ENCODE data around the gene ANP32D.
"Not testable (repeated sequence)": the region's sequence is repeated elsewhere in the genome, so short reads cannot be mapped to it uniquely, and the experiment has no call there.

The ANP32D gene

DNA sequence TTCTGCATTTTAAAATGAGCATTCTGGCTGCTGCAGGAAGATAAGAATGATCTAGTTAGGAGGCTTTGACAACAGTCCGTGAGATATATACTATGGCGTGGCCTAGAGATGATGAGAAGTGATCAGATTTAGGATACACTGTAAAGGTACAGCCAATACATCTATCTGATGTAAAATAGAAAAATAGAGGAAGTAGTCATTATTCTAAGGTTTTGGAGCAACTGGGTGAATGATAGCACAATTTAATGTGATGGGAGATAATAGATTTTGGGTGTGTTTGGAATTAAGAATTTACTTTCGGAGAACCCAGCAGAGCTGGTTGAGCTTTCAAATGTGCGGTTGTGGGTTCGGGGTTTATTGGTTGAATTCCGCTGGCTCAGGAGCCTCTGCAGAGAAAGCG, at the start of gene ANP32D:
TSS of gene ANP32D (plus strand) at position 301 of the 400 bp plus-strand sequence. CDS start 106 bp downstream, outside the sequence.
- no peak for DNase-seq (ENCODE audit: low read depth)

DNA sequence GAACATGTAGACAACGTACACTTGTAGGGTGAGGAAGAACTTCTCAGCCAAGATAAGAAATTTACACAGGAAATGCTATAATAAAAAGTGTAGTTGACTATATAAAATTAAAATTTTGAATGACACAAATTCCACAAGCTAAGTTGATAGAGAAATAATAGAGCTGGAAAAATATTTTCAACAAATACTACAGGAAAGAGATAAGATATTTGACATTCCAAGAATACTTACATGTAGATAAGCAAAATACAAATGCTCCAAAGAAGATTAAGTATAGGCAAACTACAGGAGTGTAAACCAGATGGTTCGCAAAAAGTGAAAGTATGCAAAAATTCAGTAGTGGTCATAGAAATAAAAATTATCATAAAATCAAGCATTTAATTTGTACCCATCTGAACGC, 49.2 kb upstream of the ANP32D start:
- DNase-seq (ENCODE audit: low read depth) = no peak

DNA sequence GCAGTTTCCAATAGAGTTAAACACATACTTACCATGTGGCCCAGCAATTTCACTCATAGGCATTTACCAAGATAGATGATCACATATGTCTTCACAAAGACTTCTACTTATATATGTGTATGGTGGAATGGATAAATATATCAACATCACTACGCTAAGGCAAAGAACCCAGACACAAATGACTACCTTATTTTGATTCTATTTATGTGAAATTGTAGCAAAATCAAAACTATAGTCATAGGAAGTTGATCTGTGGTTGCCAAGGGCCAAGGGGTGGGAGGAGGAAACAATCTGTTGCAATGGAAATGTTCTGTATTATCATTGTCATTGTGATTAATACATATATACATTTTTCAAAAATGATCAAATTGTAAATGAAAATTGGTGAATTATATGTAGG, 47.7 kb upstream of the ANP32D start:
- no peak for DNase-seq (ENCODE audit: low read depth)

DNA sequence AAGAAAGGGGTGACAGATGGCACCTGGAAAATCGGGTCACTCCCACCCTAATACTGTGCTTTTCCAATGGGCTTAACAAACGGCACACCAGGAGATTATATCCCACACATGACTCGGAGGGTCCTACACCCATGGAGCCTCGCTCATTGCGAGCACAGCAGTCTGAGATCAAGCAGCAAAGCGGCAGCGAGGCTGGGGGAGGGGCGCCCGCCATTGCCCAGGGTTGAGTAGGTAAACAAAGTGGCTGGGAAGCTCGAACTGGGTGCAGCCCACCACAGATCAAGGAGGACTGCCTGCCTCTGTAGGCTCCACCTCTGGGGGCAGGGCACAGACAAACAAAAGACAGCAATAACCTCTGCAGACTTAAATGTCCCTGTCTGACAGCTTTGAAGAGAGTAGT, 38.3 kb upstream of the ANP32D start:
- DNase-seq (ENCODE audit: low read depth) = not testable (repeated sequence)

DNA sequence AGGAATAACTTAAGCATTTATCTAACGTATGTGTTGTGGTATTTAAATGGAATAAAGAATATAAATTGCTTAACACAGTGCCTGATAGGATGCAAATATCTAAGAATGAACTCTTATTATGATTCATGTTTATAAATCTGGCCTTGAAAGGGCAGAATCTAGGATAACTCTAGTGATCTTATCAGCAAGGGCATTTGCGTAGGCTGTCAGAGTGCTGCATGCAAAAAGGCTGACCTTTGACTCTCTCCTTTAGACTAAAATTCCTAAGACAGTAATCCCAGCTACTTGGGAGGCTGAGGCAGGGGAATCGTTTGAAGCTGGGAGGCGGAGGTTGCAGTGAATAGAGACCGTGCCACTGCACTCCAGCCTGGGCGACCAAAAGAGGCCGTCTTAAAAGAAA, 31.3 kb upstream of the ANP32D start:
- DNase-seq (ENCODE audit: low read depth) = no peak

DNA sequence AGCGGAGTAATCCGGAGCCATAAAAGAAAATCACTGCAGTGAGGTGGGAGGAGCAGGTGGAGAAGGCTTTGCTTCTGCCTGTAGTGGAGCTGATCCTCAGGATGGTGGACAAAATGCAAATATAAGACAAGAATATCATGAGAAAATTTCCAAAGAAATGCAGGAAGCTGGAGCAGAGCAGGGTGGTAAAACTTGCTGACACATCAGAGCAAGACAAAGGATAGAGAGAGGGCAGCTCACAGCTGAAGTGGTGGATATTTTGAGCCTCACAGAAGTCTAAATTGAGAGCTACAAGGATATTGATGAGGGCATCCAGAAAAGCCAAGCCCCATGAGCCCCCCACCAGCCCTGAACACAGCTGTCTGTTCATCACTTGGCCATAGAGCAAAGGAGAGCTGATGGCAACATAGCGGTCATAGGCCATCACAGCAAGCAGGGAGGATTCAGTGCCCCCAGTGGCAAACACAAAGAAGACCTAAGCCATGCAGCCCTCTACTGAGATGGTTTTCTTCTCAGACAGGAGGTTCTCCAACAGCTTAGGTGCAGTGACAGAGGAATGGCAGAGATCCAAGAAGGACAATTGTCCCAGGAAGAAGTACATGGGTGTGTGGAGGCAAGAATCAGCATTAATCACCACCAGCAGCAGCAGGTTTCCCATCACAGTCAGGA, 30.0 kb upstream of the ANP32D start:
- DNase-seq (ENCODE audit: low read depth) = no peak

DNA sequence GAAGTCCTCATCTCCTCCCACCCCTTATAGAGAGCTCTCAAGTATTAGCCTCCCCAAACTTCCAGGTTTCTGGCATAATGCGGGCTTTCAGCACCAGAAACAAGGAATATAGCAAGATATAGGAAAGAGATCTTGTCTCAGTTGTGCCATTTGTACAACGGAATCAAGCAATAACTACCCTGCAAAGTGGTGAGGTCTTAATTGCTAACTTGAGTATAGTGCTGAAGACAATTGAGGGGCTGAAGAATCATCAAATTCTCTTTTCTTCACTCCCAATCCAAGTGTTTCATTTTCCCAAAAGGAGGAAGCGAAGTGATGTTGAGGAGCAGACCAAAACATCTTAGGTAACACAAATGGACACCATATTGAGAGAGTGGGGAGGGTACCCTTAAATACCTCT, 26.8 kb upstream of the ANP32D start:
- DNase-seq (ENCODE audit: low read depth) = no peak

DNA sequence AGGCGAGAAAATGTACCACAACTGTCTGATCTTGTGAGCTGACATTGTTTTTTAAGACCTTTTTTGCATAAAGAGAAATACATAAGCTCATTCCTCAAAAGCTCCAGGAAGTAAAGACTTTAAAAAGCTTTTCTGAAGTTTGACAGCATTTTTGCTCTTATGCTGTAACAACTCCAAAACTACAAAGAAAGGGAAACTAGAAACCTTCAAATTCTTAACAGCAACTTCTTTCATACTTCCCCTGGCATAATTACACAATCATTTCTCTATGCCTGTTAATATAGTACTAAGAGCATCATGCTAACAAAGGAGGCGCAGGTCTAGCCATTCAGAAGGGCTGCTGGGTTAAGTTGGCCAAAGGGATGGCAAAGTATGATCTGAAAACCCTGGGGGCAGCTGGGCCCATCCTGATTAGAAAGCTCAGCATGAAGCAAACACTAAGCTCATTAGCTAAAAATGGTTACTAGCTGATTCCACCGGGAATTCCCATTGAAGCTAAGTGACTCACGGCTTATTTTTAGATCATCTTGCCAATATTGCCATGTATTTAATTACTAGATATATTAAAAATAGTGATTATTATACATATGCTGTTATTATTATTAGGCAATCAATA, 26.1 kb upstream of the ANP32D start:
- DNase-seq (ENCODE audit: low read depth) = no peak

DNA sequence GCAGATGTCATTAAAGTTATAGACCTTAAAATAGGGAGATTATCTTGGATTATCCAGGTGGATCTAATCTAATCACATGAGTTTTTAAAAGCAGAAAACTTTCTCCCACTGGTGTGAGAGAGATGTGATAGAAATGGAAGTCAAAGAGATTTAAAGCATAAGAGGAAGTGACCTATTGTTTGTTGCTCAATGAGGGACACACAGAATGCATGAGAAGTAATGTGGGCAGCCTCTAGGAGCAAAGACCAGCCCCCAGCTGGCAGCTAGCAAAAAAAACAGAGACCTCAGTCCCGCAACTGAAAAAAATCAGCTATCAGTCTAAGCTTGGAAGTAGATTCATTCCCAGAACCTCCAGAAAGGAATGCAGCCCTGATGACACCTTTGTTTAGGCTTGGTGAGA, 24.6 kb upstream of the ANP32D start:
- no peak for DNase-seq (ENCODE audit: low read depth)

DNA sequence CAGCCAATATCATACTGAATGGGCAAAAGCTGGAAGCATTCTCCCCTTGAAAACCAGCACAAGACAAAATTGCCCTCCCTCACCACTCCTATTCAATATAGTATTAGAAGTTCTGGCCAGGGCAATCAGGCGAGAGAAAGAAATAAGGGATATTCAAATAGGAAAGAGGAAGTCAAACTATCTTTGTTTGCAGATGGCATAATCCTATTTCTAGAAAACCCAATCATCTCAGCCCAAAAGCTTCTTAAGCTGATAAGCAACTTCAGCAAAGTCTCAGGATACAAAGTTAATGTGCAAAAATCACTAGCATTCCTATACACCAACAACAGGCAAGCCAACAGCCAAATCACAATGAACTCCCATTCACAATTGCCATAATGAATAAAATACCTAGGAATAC, 21.0 kb upstream of the ANP32D start:
- no peak for DNase-seq (ENCODE audit: low read depth)

DNA sequence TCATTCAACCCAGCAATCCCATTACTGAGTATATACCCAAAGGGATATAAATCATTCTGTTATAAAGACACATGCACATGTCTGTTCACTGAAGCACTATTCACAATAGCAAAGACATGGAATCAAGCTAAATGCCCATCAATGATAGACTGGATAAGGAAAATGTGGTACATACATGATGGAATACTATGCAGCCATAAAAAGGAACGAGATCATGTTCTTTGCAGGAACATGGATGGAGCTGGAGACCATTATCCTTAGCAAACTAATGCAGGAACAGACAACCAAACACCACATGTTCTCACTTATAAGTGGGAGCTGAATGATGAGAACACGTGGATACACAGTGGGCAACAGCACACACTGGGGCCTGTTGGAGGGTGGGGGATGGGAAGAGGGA, 19.4 kb upstream of the ANP32D start:
- DNase-seq (ENCODE audit: low read depth) = not testable (repeated sequence)

DNA sequence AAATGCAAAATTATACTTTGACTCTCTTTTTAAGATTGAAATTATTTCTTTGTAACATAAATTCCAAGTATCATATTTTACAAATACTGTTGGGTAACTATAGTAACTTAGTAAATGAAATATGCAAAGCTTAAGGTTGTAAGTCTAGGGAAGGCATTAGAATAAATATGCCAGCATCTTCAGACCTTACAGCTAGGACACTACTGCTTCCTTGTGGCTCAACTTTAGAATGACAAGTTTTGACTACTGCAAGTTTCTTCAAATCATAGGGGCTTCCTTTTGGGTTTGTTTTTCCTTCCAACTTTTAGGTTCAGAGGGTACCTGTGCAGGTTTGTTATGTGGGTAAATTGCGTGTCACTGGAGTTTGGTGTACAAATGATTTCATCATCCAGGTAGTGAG, 17.7 kb upstream of the ANP32D start:
- peak; percentile 8 for DNase-seq (ENCODE audit: low read depth)

DNA sequence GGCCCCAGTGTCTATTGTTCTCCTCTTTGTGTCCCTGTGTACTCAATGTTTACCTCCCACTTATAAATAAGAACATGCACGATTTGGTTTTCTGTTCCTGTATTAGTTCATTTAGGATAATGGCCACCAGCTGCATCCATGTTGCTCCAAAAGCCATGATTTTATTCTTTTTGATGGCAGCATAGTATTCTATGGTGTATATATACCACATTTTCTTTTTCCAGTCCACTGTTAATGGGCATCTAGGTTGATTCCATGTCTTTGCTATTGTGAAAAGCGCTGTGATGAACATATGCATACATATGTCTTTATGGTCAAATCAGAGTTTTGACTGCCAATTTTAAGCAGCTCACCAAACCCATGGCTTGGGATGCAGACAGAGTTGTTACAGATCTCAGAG, 17.2 kb upstream of the ANP32D start:
- no peak for DNase-seq (ENCODE audit: low read depth)

DNA sequence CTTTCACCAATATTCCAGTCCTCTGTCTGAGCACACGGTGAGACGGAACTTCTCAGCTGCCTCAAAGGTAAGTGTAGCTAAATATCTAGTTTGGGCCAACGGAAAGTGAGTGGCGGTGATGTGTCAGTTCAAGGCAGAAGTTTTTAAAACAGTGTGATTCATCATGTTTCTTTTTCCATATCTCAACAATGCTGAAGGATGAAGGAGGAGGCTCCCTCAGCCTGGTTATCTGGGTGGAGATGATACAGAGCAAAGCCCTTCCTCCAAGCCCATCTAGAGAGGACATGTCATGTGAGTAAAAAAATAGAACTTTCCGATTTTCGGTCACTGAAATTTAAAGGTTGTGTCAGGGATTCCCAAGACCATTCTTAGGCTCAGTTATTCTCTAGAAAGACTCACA, 13.1 kb upstream of the ANP32D start:
- DNase-seq (ENCODE audit: low read depth) = no peak

DNA sequence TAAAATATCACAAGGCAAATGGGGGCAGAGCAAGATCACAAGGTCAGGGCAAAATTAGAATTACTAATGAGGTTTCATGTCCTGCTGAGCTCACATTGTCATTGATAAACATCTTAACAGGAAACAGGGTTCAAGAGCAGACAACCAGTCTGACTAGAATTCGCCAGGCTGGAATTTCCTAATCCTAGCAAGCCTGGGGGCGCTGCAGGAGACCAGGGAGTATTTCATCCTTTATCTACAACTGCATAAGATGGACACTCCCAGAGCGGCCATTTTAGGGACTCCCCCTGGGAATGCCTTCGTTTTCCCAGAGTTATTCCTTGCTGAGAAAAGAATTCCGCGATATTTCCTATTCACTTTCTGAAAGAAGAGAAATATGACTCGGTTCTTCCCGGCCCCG, 3.3 kb upstream of the ANP32D start:
- not testable (repeated sequence) for DNase-seq (ENCODE audit: low read depth)

DNA sequence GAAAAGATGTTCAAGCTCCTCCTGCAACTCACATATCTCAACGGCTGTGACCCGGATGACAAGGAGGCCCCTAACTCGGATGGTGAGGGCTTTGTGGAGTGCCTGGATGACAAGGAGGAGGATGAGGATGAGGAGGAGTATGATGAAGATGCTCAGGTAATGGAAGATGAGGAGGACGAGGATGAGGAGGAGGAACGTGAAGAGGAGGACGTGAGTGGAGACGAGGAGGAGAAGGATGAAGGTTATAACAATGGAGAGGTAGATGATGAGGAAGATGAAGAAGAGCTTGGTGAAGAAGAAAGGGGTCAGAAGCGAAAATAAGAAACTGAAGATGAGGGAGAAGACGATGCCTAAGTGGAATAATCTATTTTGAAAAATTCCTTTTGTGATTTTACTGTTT, 702 bp downstream of the ANP32D start:
- DNase-seq (ENCODE audit: low read depth) = no peak

DNA sequence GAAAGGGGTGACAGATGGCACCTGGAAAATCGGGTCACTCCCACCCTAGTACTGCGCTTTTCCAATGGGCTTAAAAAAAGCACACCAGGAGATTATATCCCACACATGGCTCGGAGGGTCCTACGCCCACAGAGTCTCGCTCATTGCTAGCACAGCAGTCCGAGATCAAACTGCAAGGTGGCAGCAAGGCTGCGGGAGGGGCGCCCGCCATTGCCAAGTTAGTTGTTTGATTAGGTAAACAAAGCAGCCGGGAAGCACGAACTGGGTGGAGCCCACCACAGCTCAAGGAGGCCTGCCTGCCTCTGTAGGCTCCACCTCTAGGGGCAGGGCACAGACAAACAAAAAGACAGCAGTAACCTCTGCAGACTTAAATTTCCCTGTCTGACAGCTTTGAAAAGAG, 2.1 kb downstream of the ANP32D start:
- not testable (repeated sequence) for DNase-seq (ENCODE audit: low read depth)

DNA sequence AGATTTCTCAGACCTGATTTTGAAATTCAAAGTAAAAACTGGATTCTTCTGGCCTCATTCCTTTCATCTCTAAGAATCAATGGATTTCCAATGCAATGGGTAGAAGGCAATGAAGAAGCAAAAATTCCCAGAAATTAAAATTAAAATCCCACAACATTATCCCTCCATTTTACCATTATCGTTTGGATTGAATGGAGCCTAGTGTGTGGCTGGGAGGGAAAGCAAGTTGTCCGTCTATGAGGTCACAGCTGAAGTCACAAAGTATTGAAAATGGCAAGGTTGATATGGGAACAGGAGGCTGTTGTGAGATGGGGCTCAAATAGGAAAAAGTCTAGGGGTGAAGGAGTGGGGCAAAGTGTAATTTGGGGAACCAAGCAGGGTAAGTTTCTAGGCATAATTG, 9.8 kb downstream of the ANP32D start, which contains the start of gene C12orf54:
TSS of gene C12orf54 (plus strand) at position 301 of the 400 bp plus-strand sequence. CDS start 799 bp downstream, outside the sequence.
- no peak for DNase-seq (ENCODE audit: low read depth)

DNA sequence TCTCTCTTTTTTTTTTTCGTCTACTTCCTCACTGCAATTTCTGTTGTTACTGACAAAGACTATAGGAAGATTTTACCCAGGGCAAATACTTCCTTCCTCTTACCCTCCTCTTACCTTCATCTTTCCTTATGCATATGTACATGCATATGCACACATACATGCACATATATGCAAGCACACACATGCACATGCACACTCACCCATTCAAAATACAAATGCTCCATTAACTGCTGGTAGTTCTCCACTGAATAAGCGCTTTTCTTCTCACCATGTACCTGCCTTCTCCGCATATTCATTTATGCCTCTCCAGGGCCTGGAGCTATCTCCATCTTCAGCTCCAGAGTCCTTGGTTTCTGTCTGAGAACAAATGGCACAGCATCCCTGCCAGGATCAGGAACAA, 10.6 kb downstream of the ANP32D start:
- no peak for DNase-seq (ENCODE audit: low read depth)

DNA sequence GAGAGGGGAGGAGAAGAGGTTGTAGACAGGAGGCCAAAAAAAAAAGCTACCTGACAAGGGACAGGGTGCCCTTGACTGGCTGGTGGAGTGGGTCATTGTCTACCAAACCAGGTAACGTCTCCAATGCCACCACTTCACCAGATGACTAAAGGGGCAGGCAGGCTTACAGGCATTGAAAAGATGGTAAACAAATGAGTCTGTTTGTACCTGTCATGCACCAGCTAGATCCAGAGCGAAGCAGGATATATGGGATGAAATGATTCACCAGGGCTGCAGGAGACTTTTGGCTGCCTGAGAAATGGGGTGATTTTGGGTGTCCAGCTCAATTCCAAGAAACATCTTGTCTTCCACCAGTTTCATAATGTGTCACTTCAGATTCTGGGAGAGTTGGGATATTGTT, 13.9 kb downstream of the ANP32D start:
- DNase-seq (ENCODE audit: low read depth) = no peak

DNA sequence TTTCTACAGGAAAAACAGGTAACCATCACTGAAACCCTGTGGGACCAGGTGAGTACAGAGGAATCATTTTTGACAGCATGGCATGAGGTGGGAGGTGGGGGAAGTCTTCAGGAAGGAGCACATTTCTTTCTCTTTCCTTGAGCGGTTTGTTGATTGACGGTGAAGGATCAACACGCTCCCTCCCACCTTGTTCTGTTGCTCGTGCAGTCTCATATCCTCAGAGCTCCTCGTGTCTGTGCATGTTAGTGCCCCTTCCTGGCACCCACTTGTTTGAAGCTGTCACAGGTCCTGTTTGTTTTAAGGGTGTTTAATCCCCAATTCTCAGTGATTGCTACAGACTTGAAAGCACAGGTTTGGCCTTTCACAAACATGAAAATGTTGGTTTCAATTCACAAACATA, 14.3 kb downstream of the ANP32D start:
- no peak for DNase-seq (ENCODE audit: low read depth)

DNA sequence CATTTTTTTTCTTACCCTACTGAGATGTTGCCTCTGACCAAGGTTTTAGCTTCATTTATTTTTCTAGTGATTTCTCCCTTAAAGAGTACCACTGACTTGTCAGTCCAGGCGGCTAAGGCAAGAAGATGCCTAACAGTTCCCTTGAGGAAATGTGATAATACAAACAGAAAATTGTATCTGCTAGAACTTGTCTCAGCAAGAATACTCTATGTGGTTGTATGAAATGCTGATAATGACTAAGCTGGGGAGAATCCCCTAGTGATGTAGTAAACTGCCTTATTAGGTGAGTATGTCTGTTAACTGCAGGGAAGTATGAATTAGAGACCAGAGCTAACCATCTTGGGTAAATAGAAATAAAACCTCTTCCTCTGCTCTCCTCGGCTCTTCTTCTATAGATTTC, 16.7 kb downstream of the ANP32D start:
- DNase-seq (ENCODE audit: low read depth) = no peak

DNA sequence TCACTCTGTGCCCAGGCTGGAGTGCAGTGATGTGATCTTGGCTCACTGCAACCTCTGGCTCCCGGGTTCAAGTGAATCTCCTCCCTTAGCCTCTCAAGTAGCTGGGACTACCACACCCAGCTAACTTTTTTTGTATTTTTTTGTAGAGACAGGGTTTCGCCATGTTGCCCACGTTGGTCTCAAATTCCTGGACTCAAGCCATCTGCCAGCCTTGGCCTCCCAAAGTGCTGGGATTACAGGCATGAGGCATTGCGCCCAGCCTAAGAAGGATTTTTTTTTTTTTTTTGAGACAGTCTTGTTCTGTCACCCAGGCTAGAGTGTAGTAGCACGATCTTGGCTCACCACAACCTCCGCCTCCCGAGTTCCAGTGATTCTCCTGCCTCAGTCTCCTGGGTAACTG, 17.1 kb downstream of the ANP32D start:
- not testable (repeated sequence) for DNase-seq (ENCODE audit: low read depth)

DNA sequence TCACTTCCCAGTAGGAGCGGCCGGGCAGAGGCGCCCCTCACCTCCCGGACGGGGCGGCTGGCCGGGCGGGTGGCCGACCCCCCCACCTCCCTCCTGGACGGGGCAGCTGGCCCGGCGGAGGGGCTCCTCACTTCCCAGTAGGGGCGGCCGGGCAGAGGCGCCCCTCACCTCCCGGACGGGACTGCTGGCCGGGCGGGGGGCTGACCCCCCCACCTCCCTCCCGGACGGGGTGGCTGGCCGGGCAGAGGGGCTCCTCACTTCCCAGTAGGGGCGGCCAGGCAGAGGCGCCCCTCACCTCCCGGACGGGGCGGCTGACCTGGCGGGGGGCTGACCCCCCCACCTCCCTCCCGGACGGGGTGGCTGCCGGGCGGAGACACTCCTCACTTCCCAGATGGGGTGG, 27.9 kb downstream of the ANP32D start:
- DNase-seq (ENCODE audit: low read depth) = not testable (repeated sequence)
